Brain microvascular endothelial cell (primary cell): ENCODE data around the gene SHC2.
"Not testable (repeated sequence)": the region's sequence is repeated elsewhere in the genome, so short reads cannot be mapped to it uniquely, and the experiment has no call there.

ENCODE experiments used
- DNase-seq: peaks from one replicate; pipeline ENCODE4 v3.0.0-alpha.2; 2020
- H3K27ac ChIP-seq: fragments of 250-450 bp; sonication (Bioruptor Pico); 2 replicates; pipeline ENCODE4 v1.5.1; 2020; ENCODE audit warnings: mild to moderate bottlenecking, moderate library complexity
- H3K27me3 ChIP-seq: fragments of 250-450 bp; sonication (Bioruptor Pico); replicated peaks from 2 replicates; pipeline ENCODE4 v1.5.1; 2020; ENCODE audit warnings: mild to moderate bottlenecking
- H3K36me3 ChIP-seq: fragments of 250-450 bp; sonication (Bioruptor Pico); replicated peaks from 2 replicates; pipeline ENCODE4 v1.5.1; 2020; ENCODE audit warnings: mild to moderate bottlenecking
- H3K4me3 ChIP-seq: 2 replicates; pipeline ENCODE4 v1.5.1; 2011; ENCODE audit warnings: low read depth, mild to moderate bottlenecking, control low read depth, low read length, moderate library complexity
- CTCF ChIP-seq: IDR thresholded peaks from 2 replicates; pipeline ENCODE4 v1.5.1; 2011; ENCODE audit warnings: low read depth, mild to moderate bottlenecking, moderate library complexity, low read length, control low read depth, inconsistent platforms; ENCODE audit errors: missing control alignments
- in situ Hi-C: cut with HindIII; loops from 2 replicates; pipeline ENCODE4 v1.10.0; 2017; ENCODE audit warnings: low sequenced_read_pairs, low pct_ligation_motif_present

Gene SHC2

GRCh38 chr19:395467-395866, 65.4 kb downstream of the SHC2 start:
- in situ Hi-C loops = no loop called here

DNA sequence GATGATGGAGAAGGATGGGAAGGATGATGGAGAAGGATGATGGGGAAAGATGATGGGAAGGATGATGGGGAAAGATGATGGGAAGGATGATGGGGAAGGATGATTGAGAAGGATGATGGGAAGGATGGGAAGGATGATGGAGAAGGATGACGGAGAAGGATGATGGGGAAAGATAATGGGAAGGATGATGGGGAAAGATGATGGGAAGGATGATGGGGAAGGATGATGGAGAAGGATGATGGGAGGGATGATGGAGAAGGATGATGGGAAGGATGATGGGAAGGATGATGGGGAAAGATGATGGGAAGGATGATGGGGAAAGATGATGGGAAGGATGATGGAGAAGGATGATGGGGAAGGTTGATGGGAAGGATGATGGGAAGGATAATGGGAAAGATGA, 66.0 kb downstream of the SHC2 start:
- DNase-seq, H3K4me3 ChIP-seq, in situ Hi-C loops, H3K27me3 ChIP-seq, H3K27ac ChIP-seq, H3K36me3 ChIP-seq: not testable (repeated sequence)

More at GRCh38 chr19:395467-395866, 65.4 kb downstream of the SHC2 start:
- Histone ChIP-seq H3K27ac (no peak overlapping the region), H3K27me3 (no peaks in the 10 kb centered on the region), H3K4me3 (no peak overlapping the region), H3K36me3 (no peaks in the 10 kb centered on the region)
- no peak for TF ChIP-seq CTCF
- no peak for DNase-seq

DNA sequence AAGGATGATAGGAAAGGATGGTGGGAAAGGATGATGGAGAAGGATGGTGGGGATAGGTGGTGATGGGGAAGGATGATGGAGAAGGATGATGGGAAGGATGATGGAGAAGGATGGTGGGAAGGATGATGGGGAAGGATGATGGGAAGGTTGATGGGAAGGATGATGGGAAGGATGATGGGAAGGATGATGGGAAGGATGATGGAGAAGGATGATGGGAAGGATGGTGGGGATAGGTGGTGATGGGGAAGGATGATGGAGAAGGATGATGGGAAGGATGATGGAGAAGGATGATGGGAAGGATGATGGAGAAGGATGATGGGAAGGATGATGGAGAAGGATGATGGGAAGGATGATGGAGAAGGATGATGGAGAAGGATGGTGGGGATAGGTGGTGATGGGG, 67.3 kb downstream of the SHC2 start:
- DNase-seq, H3K4me3 ChIP-seq, H3K27ac ChIP-seq, H3K27me3 ChIP-seq, H3K36me3 ChIP-seq, in situ Hi-C loops: not testable (repeated sequence)

DNA sequence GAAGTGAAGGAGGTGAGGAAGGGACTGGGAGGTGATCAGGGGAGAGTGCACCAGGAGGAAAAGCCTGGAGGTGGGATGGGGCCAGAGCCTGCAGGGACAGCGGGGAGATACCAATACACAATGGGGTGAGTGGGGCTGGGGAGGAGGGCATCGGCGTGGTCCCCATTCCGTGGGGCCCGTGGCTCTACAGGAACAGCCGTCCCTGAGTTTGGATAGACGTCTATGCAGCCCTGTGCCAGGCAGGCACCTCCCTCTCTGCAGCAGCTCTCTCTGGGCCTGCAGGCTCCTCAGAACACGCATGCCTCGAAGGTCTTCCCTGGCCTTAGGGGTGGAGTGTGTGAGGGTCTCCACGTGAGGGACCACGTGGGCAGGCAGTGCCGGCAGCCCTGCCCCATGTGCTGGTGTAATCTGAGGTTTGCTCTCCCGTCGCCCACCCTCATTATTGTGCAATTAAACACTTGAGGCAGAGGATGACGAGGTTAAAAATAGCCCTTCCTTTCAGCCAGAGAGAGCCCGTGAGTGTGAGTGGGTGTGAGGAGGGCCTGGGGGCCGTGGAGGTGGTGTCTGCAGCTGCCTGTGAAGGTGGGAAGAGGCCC, 68.4 kb downstream of the SHC2 start:
- Histone ChIP-seq H3K4me3 (no peak overlapping the region), H3K27ac (no peak overlapping the region), H3K27me3 (no peaks in the 10 kb centered on the region), H3K36me3 (no peaks in the 10 kb centered on the region)
- in situ Hi-C loops = no loop called here
- DNase-seq = no peak
- TF ChIP-seq CTCF = no peak

GRCh38 chr19:391726-392374, 69.0 kb downstream of the SHC2 start:
- Histone ChIP-seq H3K36me3 (no peaks in the 10 kb centered on the region), H3K27ac (no peak overlapping the region), H3K4me3 (no peak overlapping the region), H3K27me3 (no peaks in the 10 kb centered on the region)
- no peak for DNase-seq
- no peak for TF ChIP-seq CTCF
- in situ Hi-C loops = no loop called here

- no peak for DNase-seq
- in situ Hi-C loops = no loop called here
- no peaks in the 10 kb centered on the region for H3K36me3 ChIP-seq
- H3K4me3 ChIP-seq = no peak overlapping the region
- no peak overlapping the region for H3K27ac ChIP-seq
- TF ChIP-seq CTCF = no peak
- no peaks in the 10 kb centered on the region for H3K27me3 ChIP-seq
Observed at GRCh38 chr19:391207-391557, 69.7 kb downstream of the SHC2 start.
